ENCODE results near the gene TTC23. TPM values are rescaled to one million over a fixed set of nuclear protein-coding genes. Genes with fewer than 3 reads are reported as not detected.

TTC23 gene
- polyA plus RNA-seq, 2 of the 4 experiments (the other 2 are of a cell fraction) = 7.0 to 16.5 TPM

DNA sequence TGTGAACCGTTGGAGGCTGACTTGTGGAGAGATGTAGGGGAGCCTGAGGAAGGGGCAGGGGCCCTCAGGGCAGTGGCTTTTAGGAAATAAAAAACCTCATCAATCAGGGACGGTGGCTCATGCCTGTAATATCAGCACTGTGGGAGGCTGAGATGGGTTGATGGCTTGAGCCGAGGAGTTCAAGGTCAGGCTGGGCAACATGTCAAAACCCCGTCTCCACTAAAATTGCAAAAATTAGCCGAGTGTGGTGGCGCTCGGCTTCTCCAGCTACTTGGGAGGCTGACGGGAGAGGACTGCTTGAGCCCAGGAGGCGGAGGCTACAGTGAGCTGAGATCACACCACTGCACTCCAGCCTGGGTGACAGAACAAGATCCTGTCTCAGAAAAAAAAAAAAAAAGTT, 7.6 kb downstream of the TTC23 start:
- Histone ChIP-seq H3K4me1 (no peaks in the 10 kb centered on the region), H3K27ac (no peak overlapping the region), H3K4me2 (no peak overlapping the region), H3K9me3 (no peaks in the 10 kb centered on the region), H3K4me3 (no peak overlapping the region)
- DNase-seq (ENCODE audit: low read depth in 1 of 2, low spot score in 1 of 2) (no peak), FAIRE-seq (no peak), ATAC-seq (no peak)
- POLR2A ChIA-PET = no interaction called here
- CTCF ChIA-PET = interaction anchor here (0.6 to 1.3 kb wide), 4 partner anchors 28 to 427 kb away, joined by 3 read pairs; no protein-coding TSS in a partner anchor
- 91% methylated on average over 9 of the region's 9 CpGs for WGBS (ENCODE audit: missing lambda C conversion rate)
- TF ChIP-seq SMC3 (IDR thresholded peaks at IDR 0.05) = no peak
- no peak for TF ChIP-seq JUNB (IDR thresholded peaks at IDR 0.05)
- TF ChIP-seq MYC (IDR thresholded peaks at IDR 0.05; ENCODE audit: borderline replicate concordance, low read length) = no peak
- TF ChIP-seq MAFK (IDR thresholded peaks at IDR 0.05; ENCODE audit: partially characterized antibody) = no peak
- no peak for TF ChIP-seq POLR2AphosphoS2 (conservative IDR thresholded peaks at IDR 0.05; ENCODE audit: low read length)
- TF ChIP-seq KDM5A (IDR thresholded peaks at IDR 0.05) = no peak
- TF ChIP-seq, protein P1, sequence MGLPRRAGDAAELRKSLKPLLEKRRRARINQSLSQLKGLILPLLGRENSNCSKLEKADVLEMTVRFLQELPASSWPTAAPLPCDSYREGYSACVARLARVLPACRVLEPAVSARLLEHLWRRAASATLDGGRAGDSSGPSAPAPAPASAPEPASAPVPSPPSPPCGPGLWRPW (IDR thresholded peaks at IDR 0.05) = no peak
- no peak for TF ChIP-seq HEYL (CRISPR knock-in tag; IDR thresholded peaks at IDR 0.05)
- no peak for TF ChIP-seq CHD4 (IDR thresholded peaks at IDR 0.05; ENCODE audit: borderline replicate concordance)
- no peak for TF ChIP-seq PHF8 (IDR thresholded peaks at IDR 0.05; ENCODE audit: borderline replicate concordance, low read depth)
- TF ChIP-seq RARB (CRISPR knock-in tag; IDR thresholded peaks at IDR 0.05) = no peak
- no peak for TF ChIP-seq HOXB5 (CRISPR knock-in tag; IDR thresholded peaks at IDR 0.05)
- no peak for TF ChIP-seq POLR2A (IDR thresholded peaks at IDR 0.05; ENCODE audit: low read length)
- TF ChIP-seq EP300 (IDR thresholded peaks at IDR 0.05) = no peak
- no peak for TF ChIP-seq TP53 (CRISPR knock-in tag; IDR thresholded peaks at IDR 0.05)
- no peak for TF ChIP-seq NFE2L2 (conservative IDR thresholded peaks at IDR 0.05; ENCODE audit: low read length)
- no peak for TF ChIP-seq EHMT2 (IDR thresholded peaks at IDR 0.05; ENCODE audit: low read depth)
- TF ChIP-seq SREBF2 (IDR thresholded peaks at IDR 0.05) = no peak
- TF ChIP-seq FOSL2 (IDR thresholded peaks at IDR 0.05) = no peak
- no peak for TF ChIP-seq FOSL2 (CRISPR knock-in tag; IDR thresholded peaks at IDR 0.05)
- no peak for TF ChIP-seq MAZ (IDR thresholded peaks at IDR 0.05; ENCODE audit: borderline replicate concordance, low read depth, low read length)

GRCh38 chr15:99239545-99240198, 9.7 kb downstream of the TTC23 start:
- Histone ChIP-seq H3K27ac (no peak overlapping the region), H3K4me3 (no peak overlapping the region), H3K4me1 (no peaks in the 10 kb centered on the region), H3K4me2 (no peak overlapping the region), H3K9me3 (no peaks in the 10 kb centered on the region)
- 83% methylated on average over 1 of the region's 1 CpG for WGBS (ENCODE audit: missing lambda C conversion rate)
- CTCF ChIA-PET = interaction anchor here (1.2 kb wide), 1 partner anchor 9 kb away, joined by 4 read pairs; no protein-coding TSS in a partner anchor
- POLR2A ChIA-PET = no interaction called here
- DNase-seq (ENCODE audit: low read depth in 1 of 2, low spot score in 1 of 2) = no peak
- FAIRE-seq = no peak
- TF ChIP-seq EHMT2 (IDR thresholded peaks at IDR 0.05; ENCODE audit: low read depth) = no peak
- TF ChIP-seq NPAS2 (CRISPR knock-in tag; IDR thresholded peaks at IDR 0.05; ENCODE audit: borderline replicate concordance) = no peak
- TF ChIP-seq KDM1A (IDR thresholded peaks at IDR 0.05; ENCODE audit: low read depth) = no peak
- TF ChIP-seq RCOR1 (IDR thresholded peaks at IDR 0.05; ENCODE audit: low read depth, low read length) = no peak
- no peak for TF ChIP-seq SMC3 (IDR thresholded peaks at IDR 0.05)
- TF ChIP-seq MAFK (IDR thresholded peaks at IDR 0.05; ENCODE audit: partially characterized antibody) = no peak
- TF ChIP-seq RARB (CRISPR knock-in tag; IDR thresholded peaks at IDR 0.05) = no peak
- TF ChIP-seq ZNF302 (CRISPR knock-in tag; IDR thresholded peaks at IDR 0.05) = no peak
- TF ChIP-seq, protein P2, sequence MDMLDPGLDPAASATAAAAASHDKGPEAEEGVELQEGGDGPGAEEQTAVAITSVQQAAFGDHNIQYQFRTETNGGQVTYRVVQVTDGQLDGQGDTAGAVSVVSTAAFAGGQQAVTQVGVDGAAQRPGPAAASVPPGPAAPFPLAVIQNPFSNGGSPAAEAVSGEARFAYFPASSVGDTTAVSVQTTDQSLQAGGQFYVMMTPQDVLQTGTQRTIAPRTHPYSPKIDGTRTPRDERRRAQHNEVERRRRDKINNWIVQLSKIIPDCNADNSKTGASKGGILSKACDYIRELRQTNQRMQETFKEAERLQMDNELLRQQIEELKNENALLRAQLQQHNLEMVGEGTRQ (IDR thresholded peaks at IDR 0.05) = no peak
- TF ChIP-seq ESRRA (IDR thresholded peaks at IDR 0.05; ENCODE audit: borderline replicate concordance, low read length) = no peak
- TF ChIP-seq JUN (IDR thresholded peaks at IDR 0.05) = no peak
- TF ChIP-seq MAZ (IDR thresholded peaks at IDR 0.05; ENCODE audit: borderline replicate concordance, low read depth, low read length) = no peak
- no peak for TF ChIP-seq HOXA7 (CRISPR knock-in tag; IDR thresholded peaks at IDR 0.05)
- no peak for TF ChIP-seq ZC3H11A (IDR thresholded peaks at IDR 0.05)
- TF ChIP-seq JUNB (IDR thresholded peaks at IDR 0.05) = no peak
- TF ChIP-seq, protein P3, sequence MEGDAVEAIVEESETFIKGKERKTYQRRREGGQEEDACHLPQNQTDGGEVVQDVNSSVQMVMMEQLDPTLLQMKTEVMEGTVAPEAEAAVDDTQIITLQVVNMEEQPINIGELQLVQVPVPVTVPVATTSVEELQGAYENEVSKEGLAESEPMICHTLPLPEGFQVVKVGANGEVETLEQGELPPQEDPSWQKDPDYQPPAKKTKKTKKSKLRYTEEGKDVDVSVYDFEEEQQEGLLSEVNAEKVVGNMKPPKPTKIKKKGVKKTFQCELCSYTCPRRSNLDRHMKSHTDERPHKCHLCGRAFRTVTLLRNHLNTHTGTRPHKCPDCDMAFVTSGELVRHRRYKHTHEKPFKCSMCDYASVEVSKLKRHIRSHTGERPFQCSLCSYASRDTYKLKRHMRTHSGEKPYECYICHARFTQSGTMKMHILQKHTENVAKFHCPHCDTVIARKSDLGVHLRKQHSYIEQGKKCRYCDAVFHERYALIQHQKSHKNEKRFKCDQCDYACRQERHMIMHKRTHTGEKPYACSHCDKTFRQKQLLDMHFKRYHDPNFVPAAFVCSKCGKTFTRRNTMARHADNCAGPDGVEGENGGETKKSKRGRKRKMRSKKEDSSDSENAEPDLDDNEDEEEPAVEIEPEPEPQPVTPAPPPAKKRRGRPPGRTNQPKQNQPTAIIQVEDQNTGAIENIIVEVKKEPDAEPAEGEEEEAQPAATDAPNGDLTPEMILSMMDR (IDR thresholded peaks at IDR 0.05) = no peak
- no peak for TF ChIP-seq ZFP36 (IDR thresholded peaks at IDR 0.05; ENCODE audit: borderline replicate concordance, partially characterized antibody)
- TF ChIP-seq ATOH8 (CRISPR knock-in tag; IDR thresholded peaks at IDR 0.05; ENCODE audit: low read depth) = no peak
- no peak for TF ChIP-seq HEYL (CRISPR knock-in tag; IDR thresholded peaks at IDR 0.05)
- no peak for ATAC-seq

Data from A549 (cell line).